Medulla oblongata (tissue), 1 donor: ENCODE data around the gene SOCS1.

Experiments
- DNase-seq: peaks from one replicate; pipeline ENCODE4 v3.0.0-alpha.2; 2015; ENCODE audit errors: extremely low spot score

The SOCS1 gene

DNA sequence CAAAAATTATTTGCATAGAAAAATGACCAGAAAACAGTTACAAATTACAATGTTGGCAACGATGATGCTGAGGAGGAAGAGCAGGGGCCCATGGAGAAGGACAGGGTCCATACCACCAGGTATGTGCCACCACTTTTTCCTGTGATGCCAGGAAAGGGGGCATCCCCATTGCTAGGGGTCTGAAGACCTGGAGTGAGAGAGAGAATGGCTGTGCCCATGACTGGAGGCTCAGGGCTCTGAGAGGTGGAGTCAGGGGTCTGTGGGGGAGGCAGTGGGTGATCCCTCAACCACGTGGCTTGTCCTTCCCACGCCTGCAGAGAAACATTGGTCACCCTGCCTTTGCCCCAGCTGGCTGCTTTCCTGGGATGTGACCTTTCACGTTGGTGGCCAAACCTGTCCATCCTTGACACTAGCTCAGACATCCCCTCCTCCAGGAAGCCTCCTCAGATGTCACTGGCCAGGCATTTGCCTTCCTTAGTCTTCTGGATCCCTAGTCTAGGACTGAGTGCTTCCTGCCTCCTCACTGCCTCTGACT, 51.4 kb downstream of the SOCS1 start:
- DNase-seq = no peak
